Lung (tissue), 12 donors: ENCODE measurements around the gene GRK3. TPM values are rescaled to one million over a fixed set of nuclear protein-coding genes. Genes with fewer than 3 reads are reported as not detected.
"Not testable (repeated sequence)": the region's sequence is repeated elsewhere in the genome, so short reads cannot be mapped to it uniquely, and the experiment has no call there.

Experiments
- ATAC-seq: fragments of 200-7000 bp; cut with Tn5 transposase; one replicate; pipeline ENCODE4 v1.9.1; 2020; ENCODE audit warnings: moderate number of reproducible peaks; ENCODE audit not compliant: insufficient read depth, low FRiP score
- DNase-seq, 3 donors: peaks; one replicate each; pipeline ENCODE4 v3.0.0-alpha.2; 2013 to 2017
- H3K27ac ChIP-seq, 2 donors: one replicate each; pipeline ENCODE4 v1.5.1; 2013; ENCODE audit warnings: mild to moderate bottlenecking in 2 of 2, moderate library complexity in 2 of 2, control low read depth in 1 of 2, inconsistent platforms in 1 of 2, low read depth in 1 of 2, low read length in 1 of 2
- H3K27me3 ChIP-seq, 3 donors: one replicate each; pipeline ENCODE4 v1.5.1; 2013; ENCODE audit warnings: low read length in 2 of 3; ENCODE audit not compliant: control insufficient read depth in 3 of 3, insufficient read depth in 3 of 3
- H3K36me3 ChIP-seq, 4 donors: one replicate each; pipeline ENCODE4 v1.5.1; 2013; ENCODE audit warnings: low read length in 4 of 4, mild to moderate bottlenecking in 1 of 4, moderate library complexity in 1 of 4; ENCODE audit not compliant: control insufficient read depth in 4 of 4, insufficient read depth in 4 of 4
- H3K4me1 ChIP-seq, 5 donors: one replicate each; pipeline ENCODE4 v1.5.1; 2013; ENCODE audit warnings: low read length in 5 of 5, mild to moderate bottlenecking in 2 of 5, moderate library complexity in 1 of 5; ENCODE audit not compliant: control insufficient read depth in 5 of 5, insufficient read depth in 5 of 5
- H3K4me3 ChIP-seq: one replicate; pipeline ENCODE4 v1.5.1; 2013; ENCODE audit warnings: mild to moderate bottlenecking, control low read depth, moderate library complexity
- H3K9ac ChIP-seq, 2 donors: one replicate each; pipeline ENCODE4 v1.5.1; 2013; ENCODE audit warnings: low read length in 2 of 2, control low read depth in 1 of 2; ENCODE audit not compliant: insufficient read depth in 1 of 2
- H3K9me3 ChIP-seq, 4 donors: one replicate each; pipeline ENCODE4 v1.5.1; 2013; ENCODE audit warnings: low read length in 3 of 4, mild to moderate bottlenecking in 1 of 4, moderate library complexity in 1 of 4; ENCODE audit not compliant: control insufficient read depth in 4 of 4, insufficient read depth in 3 of 4
- CTCF ChIP-seq: IDR thresholded peaks from 2 replicates; pipeline ENCODE4 v1.5.1; 2012; ENCODE audit warnings: mild to moderate bottlenecking; ENCODE audit errors: control extremely low read depth, extremely low read depth
- WGBS, 2 donors: extraction: QIAGEN DNeasy Blood & Tissue Kit; methylation state at CpG; one replicate each; pipeline ENCODE4 v1.1.7; 2013; 5-methylcytosine and 5-hydroxymethylcytosine counted together
- polyA plus RNA-seq, 2 donors: library from polyadenylated mRNA; stranded (reverse); fragments of 200-250 nt; gene quantifications; one replicate each; pipeline ENCODE4 v1.2.1, GENCODE V29; 2013
- total RNA-seq, 2 donors: library from RNA; depleted of rRNA in 1 of 2; stranded (reverse); fragments of >200 nt in 1 of 2; gene quantifications; one replicate each; pipeline ENCODE4 v1.2.1, GENCODE V29; 2014 to 2021
- donor health status: control.
- donor health status: control.
- donor health status: Bipolar disorder and iron deficiency.
- donor health status: healthy.
- donor health status: DM: yes; HTN: yes; CAD: no.

The GRK3 gene
- total and polyA plus RNA-seq, 4 donors, result 5.0 to 27.3 (median 18.0) TPM

- 92 to 96% methylated on average over 5 of the region's 5 CpGs for WGBS, 2 donors
- no peak for TF ChIP-seq CTCF
- Histone ChIP-seq H3K9ac (no peak overlapping the region), H3K27ac (no peak overlapping the region), H3K36me3 (no peaks in the 10 kb centered on the region), H3K4me1 (peaks cover 0 to 8% (median 0%) of the 10 kb centered on the region in 5 donors), H3K9me3 (no peaks in the 10 kb centered on the region), H3K27me3 (no peaks in the 10 kb centered on the region), H3K4me3 (no peak overlapping the region)
- peak in 1 of 3 donors; percentile 38 for DNase-seq
- ATAC-seq, result no peak
Observed at GRCh38 chr22:25557218-25557617, 7.3 kb upstream of the GRK3 start.

GRCh38 chr22:25558341-25558740 lies 6.1 kb upstream of the GRK3 start:
- no peaks in the 10 kb centered on the region for H3K27me3 ChIP-seq
- peaks cover 0 to 11% (median under 1%) of the 10 kb centered on the region in 5 donors for H3K4me1 ChIP-seq
- no peak for ATAC-seq
- 93 to 97% methylated on average over 4 of the region's 4 CpGs for WGBS, 2 donors
- no peak overlapping the region for H3K4me3 ChIP-seq
- H3K36me3 ChIP-seq, result no peaks in the 10 kb centered on the region
- DNase-seq, result no peak
- no peak for TF ChIP-seq CTCF
- no peak overlapping the region for H3K9ac ChIP-seq
- H3K27ac ChIP-seq, result no peak overlapping the region
- no peaks in the 10 kb centered on the region for H3K9me3 ChIP-seq

- not testable (repeated sequence) for H3K27me3 ChIP-seq, H3K27ac ChIP-seq, H3K4me3 ChIP-seq, H3K36me3 ChIP-seq, ATAC-seq, H3K9ac ChIP-seq, DNase-seq, H3K9me3 ChIP-seq
- H3K4me1 ChIP-seq, result peaks cover 0 to 21% (median 0%) of the 10 kb centered on the region in 5 donors
- 89 to 96% methylated on average over 4 of the region's 4 CpGs for WGBS, 2 donors
Observed at GRCh38 chr22:25559910-25560309, 4.6 kb upstream of the GRK3 start.

- not testable (repeated sequence) for DNase-seq, ATAC-seq, H3K27ac ChIP-seq, H3K9me3 ChIP-seq, H3K9ac ChIP-seq, H3K36me3 ChIP-seq, H3K4me3 ChIP-seq, H3K27me3 ChIP-seq
- H3K4me1 ChIP-seq, result peaks cover 0 to 17% (median 3%) of the 10 kb centered on the region in 5 donors
- 80 to 87% methylated on average over 3 of the region's 3 CpGs for WGBS, 2 donors
Observed at GRCh38 chr22:25561182-25561581, 3.3 kb upstream of the GRK3 start.

- not testable (repeated sequence) for H3K4me3 ChIP-seq, H3K36me3 ChIP-seq, H3K27me3 ChIP-seq, ATAC-seq, DNase-seq, H3K27ac ChIP-seq, H3K9me3 ChIP-seq, H3K9ac ChIP-seq
- H3K4me1 ChIP-seq, result peaks cover 0 to 25% (median 3%) of the 10 kb centered on the region in 5 donors
- WGBS, 2 donors, result 64 to 83% methylated on average over 1 of the region's 1 CpG
Observed at GRCh38 chr22:25561927-25562326, 2.5 kb upstream of the GRK3 start.

- Histone ChIP-seq H3K27ac (peak overlapping the region in 1 of 2 donors; percentile 56), H3K4me1 (peaks cover 0 to 35% (median 6%) of the 10 kb centered on the region in 5 donors), H3K9ac (peak overlapping the region in 1 of 2 donors; percentile 61)
- not testable (repeated sequence) for ATAC-seq, H3K4me3 ChIP-seq, H3K36me3 ChIP-seq, H3K9me3 ChIP-seq, H3K27me3 ChIP-seq
- 26 to 30% methylated on average over 10 of the region's 10 CpGs for WGBS, 2 donors
- peak; percentile 44 to 62 (median 48) for DNase-seq
Observed at GRCh38 chr22:25562966-25563760, 1.3 kb upstream of the GRK3 start.
